ENCODE results near the gene DLGAP1. TPM values are rescaled to one million over a fixed set of nuclear protein-coding genes. Genes with fewer than 3 reads are reported as not detected.

Gene DLGAP1
- total RNA-seq, 1 donor from 2014 or later, result 18.5 TPM

DNA sequence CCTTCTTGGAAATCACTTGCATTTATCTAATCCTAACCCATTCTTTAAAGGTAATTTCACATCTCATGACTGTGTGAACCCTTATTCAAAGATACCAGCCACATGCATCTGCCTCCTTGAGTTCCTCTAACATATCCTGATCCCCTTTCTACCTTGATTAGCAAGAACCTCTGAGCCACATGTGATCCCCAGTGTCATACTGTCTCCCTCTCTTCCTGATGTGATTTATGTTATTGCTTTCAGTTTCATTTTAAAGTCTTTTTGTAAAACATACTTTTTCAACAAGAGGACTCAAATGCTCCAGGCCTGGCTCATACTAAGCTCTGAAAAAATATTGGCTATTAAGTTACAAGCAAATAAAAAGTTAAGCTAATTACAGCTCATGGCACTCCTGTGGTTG, 470.1 kb downstream of the DLGAP1 start:
- peaks cover 37% of the 10 kb centered on the region for H3K4me1 ChIP-seq
- no peak for TF ChIP-seq EZH2phosphoT487 (IDR thresholded peaks at IDR 0.05)
- TF ChIP-seq, protein P1, sequence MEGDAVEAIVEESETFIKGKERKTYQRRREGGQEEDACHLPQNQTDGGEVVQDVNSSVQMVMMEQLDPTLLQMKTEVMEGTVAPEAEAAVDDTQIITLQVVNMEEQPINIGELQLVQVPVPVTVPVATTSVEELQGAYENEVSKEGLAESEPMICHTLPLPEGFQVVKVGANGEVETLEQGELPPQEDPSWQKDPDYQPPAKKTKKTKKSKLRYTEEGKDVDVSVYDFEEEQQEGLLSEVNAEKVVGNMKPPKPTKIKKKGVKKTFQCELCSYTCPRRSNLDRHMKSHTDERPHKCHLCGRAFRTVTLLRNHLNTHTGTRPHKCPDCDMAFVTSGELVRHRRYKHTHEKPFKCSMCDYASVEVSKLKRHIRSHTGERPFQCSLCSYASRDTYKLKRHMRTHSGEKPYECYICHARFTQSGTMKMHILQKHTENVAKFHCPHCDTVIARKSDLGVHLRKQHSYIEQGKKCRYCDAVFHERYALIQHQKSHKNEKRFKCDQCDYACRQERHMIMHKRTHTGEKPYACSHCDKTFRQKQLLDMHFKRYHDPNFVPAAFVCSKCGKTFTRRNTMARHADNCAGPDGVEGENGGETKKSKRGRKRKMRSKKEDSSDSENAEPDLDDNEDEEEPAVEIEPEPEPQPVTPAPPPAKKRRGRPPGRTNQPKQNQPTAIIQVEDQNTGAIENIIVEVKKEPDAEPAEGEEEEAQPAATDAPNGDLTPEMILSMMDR (IDR thresholded peaks at IDR 0.05), result no peak
- no peak for TF ChIP-seq EZH2 (IDR thresholded peaks at IDR 0.05)
- no peak for DNase-seq (ENCODE audit: low spot score)
- H3K27ac ChIP-seq, result no peak overlapping the region
- no peak overlapping the region for H3K9ac ChIP-seq
- H2AFZ ChIP-seq (replicated peaks), result no peak overlapping the region
- H3K9me3 Mint-ChIP-seq, result no peaks in the 10 kb centered on the region
- no peak overlapping the region for H3K4me3 ChIP-seq
- no peaks in the 10 kb centered on the region for H3K36me3 Mint-ChIP-seq
- peaks cover 24% of the 10 kb centered on the region for H3F3A ChIP-seq (ENCODE audit: low read depth)
- no peaks in the 10 kb centered on the region for H3K27me3 Mint-ChIP-seq (ENCODE audit: insufficient read depth, low read depth)
- no peaks in the 10 kb centered on the region for H3K9me3 ChIP-seq (ENCODE audit: low read depth)
- H3K4me2 ChIP-seq, result peak overlapping the region; percentile 31
- no peaks in the 10 kb centered on the region for H3K36me3 ChIP-seq
- H4K20me1 ChIP-seq (ENCODE audit: low read depth), result no peaks in the 10 kb centered on the region
- no peaks in the 10 kb centered on the region for H3K79me2 ChIP-seq (ENCODE audit: low read depth)
- H3K4me3 Mint-ChIP-seq, result no peak overlapping the region
- peaks cover 4% of the 10 kb centered on the region for H3K4me1 Mint-ChIP-seq
- H3K27ac Mint-ChIP-seq, result no peak overlapping the region
- no peaks in the 10 kb centered on the region for H3K27me3 ChIP-seq

DNA sequence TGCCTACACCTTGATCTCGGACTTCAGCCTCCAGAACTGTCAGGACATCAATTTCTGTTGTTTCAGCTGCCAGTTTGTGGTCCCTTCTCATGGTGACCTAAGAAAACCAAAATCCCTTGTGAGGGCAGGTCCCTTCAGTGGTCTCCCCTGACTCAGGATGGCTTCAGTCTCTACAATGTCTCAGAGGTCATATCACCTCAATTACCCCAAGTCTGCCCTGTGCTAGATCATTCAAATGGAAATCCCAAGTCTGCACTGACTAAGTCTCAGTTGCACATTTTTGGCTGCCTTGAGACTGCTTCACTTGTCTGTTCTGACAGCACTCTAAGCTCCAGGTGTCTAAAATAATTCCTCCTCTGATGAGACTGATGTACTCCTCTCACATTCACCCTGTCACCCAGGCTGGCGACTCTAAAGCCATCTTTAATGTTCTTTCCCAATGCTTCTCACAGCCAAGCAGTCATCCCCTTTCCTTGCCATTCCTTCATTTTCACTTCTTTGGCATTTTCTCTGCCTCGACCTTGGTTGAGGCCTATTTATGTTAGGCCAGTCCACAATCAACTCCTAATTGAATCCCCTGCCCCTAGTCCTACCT, 470.8 kb downstream of the DLGAP1 start:
- peaks cover 37% of the 10 kb centered on the region for H3K4me1 ChIP-seq
- H3K36me3 ChIP-seq, result no peaks in the 10 kb centered on the region
- Mint-ChIP-seq H3K4me3 (no peak overlapping the region), H3K27ac (no peak overlapping the region), H3K9me3 (peaks cover 1% of the 10 kb centered on the region), H3K27me3 (ENCODE audit: insufficient read depth, low read depth) (no peaks in the 10 kb centered on the region), H3K4me1 (peaks cover 4% of the 10 kb centered on the region), H3K36me3 (peaks cover 2% of the 10 kb centered on the region)
- no peak for DNase-seq (ENCODE audit: low spot score)
- peaks cover 24% of the 10 kb centered on the region for H3F3A ChIP-seq (ENCODE audit: low read depth)
- no peaks in the 10 kb centered on the region for H3K27me3 ChIP-seq
- H3K4me2 ChIP-seq, result peak overlapping the region; percentile 29
- no peaks in the 10 kb centered on the region for H3K79me2 ChIP-seq (ENCODE audit: low read depth)
- peak overlapping the region; percentile 47 for H3K27ac ChIP-seq
- H3K4me3 ChIP-seq, result no peak overlapping the region
- H2AFZ ChIP-seq (replicated peaks), result no peak overlapping the region
- H4K20me1 ChIP-seq (ENCODE audit: low read depth), result no peaks in the 10 kb centered on the region
- H3K9me3 ChIP-seq (ENCODE audit: low read depth), result no peaks in the 10 kb centered on the region
- no peak for TF ChIP-seq EZH2phosphoT487 (IDR thresholded peaks at IDR 0.05)
- no peak for TF ChIP-seq EZH2 (IDR thresholded peaks at IDR 0.05)
- TF ChIP-seq, protein P1 (IDR thresholded peaks at IDR 0.05), result no peak
- no peak overlapping the region for H3K9ac ChIP-seq

DNA sequence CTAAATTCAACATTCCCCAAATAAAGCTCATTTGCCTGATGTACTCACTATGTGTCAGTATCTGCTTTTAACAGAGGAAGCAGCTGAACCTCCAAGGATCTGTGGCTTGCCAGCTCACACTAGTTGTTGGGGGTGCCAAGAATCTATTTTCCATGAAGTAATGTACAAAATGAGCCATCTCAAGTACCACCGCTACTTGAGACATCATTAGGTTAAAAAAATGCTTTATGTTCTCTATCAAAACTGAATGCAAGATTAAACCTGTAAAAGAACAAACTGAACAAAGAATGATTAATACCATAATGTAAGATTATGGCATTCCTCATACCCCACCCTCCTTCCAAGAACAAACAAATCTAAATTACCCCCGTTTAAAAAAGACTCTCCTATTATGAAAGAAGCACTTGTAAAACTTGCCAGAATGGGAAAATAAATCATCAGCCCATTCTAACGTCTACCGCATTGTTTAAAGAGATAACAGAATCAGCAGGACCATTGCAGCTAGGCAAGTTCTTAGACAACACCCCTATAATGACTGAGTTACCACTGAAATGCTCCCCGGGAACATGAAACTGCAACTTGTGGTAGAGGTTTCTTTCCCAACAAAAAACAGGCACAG, 471.6 kb downstream of the DLGAP1 start:
- peaks cover 6% of the 10 kb centered on the region for H3K9me3 Mint-ChIP-seq
- Histone ChIP-seq H3K27me3 (no peaks in the 10 kb centered on the region), H4K20me1 (ENCODE audit: low read depth) (no peaks in the 10 kb centered on the region), H3K79me2 (ENCODE audit: low read depth) (no peaks in the 10 kb centered on the region), H3F3A (ENCODE audit: low read depth) (peaks cover 18% of the 10 kb centered on the region), H2AFZ (replicated peaks) (no peak overlapping the region), H3K27ac (peak overlapping the region; percentile 47), H3K9ac (no peak overlapping the region), H3K4me2 (peak overlapping the region; percentile 29), H3K4me3 (no peak overlapping the region), H3K4me1 (peaks cover 37% of the 10 kb centered on the region), H3K9me3 (ENCODE audit: low read depth) (no peaks in the 10 kb centered on the region), H3K36me3 (no peaks in the 10 kb centered on the region)
- peaks cover 3% of the 10 kb centered on the region for H3K36me3 Mint-ChIP-seq
- no peak overlapping the region for H3K4me3 Mint-ChIP-seq
- no peak overlapping the region for H3K27ac Mint-ChIP-seq
- H3K27me3 Mint-ChIP-seq (ENCODE audit: insufficient read depth, low read depth), result no peaks in the 10 kb centered on the region
- DNase-seq (ENCODE audit: low spot score), result no peak
- TF ChIP-seq, protein P1 (IDR thresholded peaks at IDR 0.05), result no peak
- TF ChIP-seq EZH2 (IDR thresholded peaks at IDR 0.05) (no peak), EZH2phosphoT487 (IDR thresholded peaks at IDR 0.05) (no peak)
- peaks cover 4% of the 10 kb centered on the region for H3K4me1 Mint-ChIP-seq
